Heart left ventricle (tissue), 16 donors: Measurements from ENCODE around the gene CMTR2. TPM values are rescaled to one million over a fixed set of nuclear protein-coding genes. Genes with fewer than 3 reads are reported as not detected.

Experiments
- ATAC-seq, 4 donors: fragments of 200-7000 bp; cut with Tn5 transposase; one replicate each; pipeline ENCODE4 v1.9.1; 2020 to 2022; ENCODE audit warnings: moderate library complexity in 4 of 4, mild to moderate bottlenecking in 3 of 4, moderate number of reproducible peaks in 1 of 4
- DNase-seq, 5 donors: peaks; one replicate each; pipeline ENCODE4 v3.0.0-alpha.2; 2020
- H3K27ac ChIP-seq, 12 donors: fragments of 200-600 bp; sonication (generic) in 4 of 12; one replicate each; pipeline versions ENCODE4 v1.5.0 to v1.8.0; 2016 to 2022; ENCODE audit warnings: mild to moderate bottlenecking in 2 of 12
- H3K27me3 ChIP-seq, 9 donors: fragments of 200-600 bp; sonication (generic) in 2 of 9; one replicate each; pipeline versions ENCODE4 v1.5.1 to v1.8.0; 2016 to 2022; ENCODE audit warnings: mild to moderate bottlenecking in 3 of 9
- H3K36me3 ChIP-seq, 9 donors: fragments of 200-600 bp; sonication (generic) in 2 of 9; one replicate each; pipeline versions ENCODE4 v1.5.0 to v1.8.0; 2018 to 2022; ENCODE audit warnings: mild to moderate bottlenecking in 2 of 9
- H3K4me1 ChIP-seq, 12 donors: fragments of 200-600 bp; sonication (generic) in 4 of 12; one replicate each; pipeline versions ENCODE4 v1.5.0 to v1.8.0; 2016 to 2022; ENCODE audit warnings: mild to moderate bottlenecking in 3 of 12
- H3K4me3 ChIP-seq, 12 donors: fragments of 200-600 bp; sonication (generic) in 4 of 12; one replicate each; pipeline versions ENCODE4 v1.5.0 to v1.8.0; 2017 to 2022; ENCODE audit warnings: mild to moderate bottlenecking in 9 of 12, moderate library complexity in 4 of 12
- H3K9me3 ChIP-seq, 12 donors: fragments of 200-600 bp; sonication (generic) in 4 of 12; one replicate each; pipeline versions ENCODE4 v1.5.0 to v1.8.0; 2016 to 2022; ENCODE audit warnings: mild to moderate bottlenecking in 1 of 12
- CTCF ChIP-seq, 12 donors: fragments of 200-600 bp; sonication (generic) in 4 of 12; IDR thresholded peaks; one replicate each; pipeline versions ENCODE4 v1.5.0 to v1.8.0; 2018 to 2022; ENCODE audit warnings: antibody characterized with exemption in 12 of 12, mild to moderate bottlenecking in 5 of 12
- POLR2A ChIP-seq, 2 donors: fragments of 450-650 bp; IDR thresholded peaks; one replicate each; pipeline ENCODE4 v1.6.1; 2017; ENCODE audit warnings: antibody characterized with exemption in 2 of 2, mild to moderate bottlenecking in 2 of 2, moderate library complexity in 2 of 2
- WGBS, 4 donors: extraction: QIAGEN DNeasy Blood & Tissue Kit in 2 of 4; methylation state at CpG; one replicate each; pipeline versions ENCODE4 v1.1.5 to v1.1.7; 2013 to 2018; 5-methylcytosine and 5-hydroxymethylcytosine counted together
- intact Hi-C, 10 donors: fragments of 100-400 bp; cut with DNase I; formaldehyde crosslinking; loops; one replicate each; pipeline versions ENCODE4 v1.11.1 to v1.14.2; 2022
- polyA plus RNA-seq, 2 donors: library from polyadenylated mRNA; stranded (reverse); fragments of 200-250 nt; gene quantifications; one replicate each; pipeline ENCODE4 v1.2.3, GENCODE V29; 2013
- total RNA-seq, 9 donors: library from RNA; depleted of rRNA in 2 of 9; stranded (reverse); fragments of >200 nt in 2 of 9; fragmentation: NEBNext Ultra II Directional in 3 of 9; extraction: Animal tissue kit (Norgen Biotek cat#: 25700) in 3 of 9; gene quantifications; one replicate each; pipeline versions ENCODE4 v1.1.0 to v1.2.4, GENCODE V29; 2016 to 2023
- donor health status: ischemic (EF 13 %, LVEDD 7.1; RV severe dilation, severe dysfunction).
- donor health status: healthy with polysubstance abuse.
- donor health status: DM: no; HTN: yes; CAD: no.
- donor health status: DM: no; HTN: no; CAD: no.
- donor health status: ischemic (EF 25% LVEDD 6.9; RV normal size, moderate dysfunction).
- donor health status: ischemic (EF 25% LVEDD 5.7; RV mildly dilated, moderate dysfunction).
- donor health status: healthy.
- donor health status: DM: yes; HTN: yes; CAD: no.
- donor health status: ischemic (EF 35%, LVEDD 5.7; RV mildly dilated, moderate dysfunction).
- donor health status: nonischemic (EF 11% LVEDD 7.7; RV severe dilation, severe dysfunction).
- donor health status: DM: yes; HTN: yes; CAD: no.
- donor health status: PGD.
- donor health status: ischemic (EF 29% LVEDD 5.4; RV normal size, mild dysfunction).
- donor health status: nonischemic (EF 23%, LVEDD 6.1; RV moderate dilation, normal function).

The CMTR2 gene
- total and polyA plus RNA-seq, 11 donors = 2.4 to 13.4 (median 9.2) TPM

- Histone ChIP-seq H3K9me3 (peaks cover 0 to 11% (median 0%) of the 10 kb centered on the region in 12 donors), H3K4me3 (no peak overlapping the region), H3K4me1 (no peaks in the 10 kb centered on the region), H3K27ac (no peak overlapping the region), H3K36me3 (no peaks in the 10 kb centered on the region), H3K27me3 (peaks cover 0 to 26% (median 0%) of the 10 kb centered on the region in 9 donors)
- DNase-seq (no peak), ATAC-seq (no peak)
- TF ChIP-seq POLR2A (IDR thresholded peaks at IDR 0.05) = no peak
- no peak for TF ChIP-seq CTCF (IDR thresholded peaks at IDR 0.05)
- intact Hi-C loops = no loop called here
- WGBS, 4 donors = 44 to 69% (median 67%) methylated on average over 1 of the region's 1 CpG
Measured at GRCh38 chr16:71337631-71338030, 48.4 kb upstream of the CMTR2 start.

GRCh38 chr16:71328151-71328550 is 38.9 kb upstream of the CMTR2 start:
- intact Hi-C loops = no loop called here
- 72 to 87% (median 79%) methylated on average over 3 of the region's 3 CpGs for WGBS, 4 donors
- Histone ChIP-seq H3K27me3 (peaks cover 0 to 8% (median 0%) of the 10 kb centered on the region in 9 donors), H3K36me3 (no peaks in the 10 kb centered on the region), H3K4me3 (no peak overlapping the region), H3K4me1 (no peaks in the 10 kb centered on the region), H3K9me3 (peaks cover 0 to 18% (median 4%) of the 10 kb centered on the region in 12 donors), H3K27ac (no peak overlapping the region)
- DNase-seq = no peak
- no peak for ATAC-seq
- no peak for TF ChIP-seq POLR2A (IDR thresholded peaks at IDR 0.05)
- TF ChIP-seq CTCF (IDR thresholded peaks at IDR 0.05) = no peak

- no peaks in the 10 kb centered on the region for H3K36me3 ChIP-seq
- peaks cover 0 to 8% (median 0%) of the 10 kb centered on the region in 9 donors for H3K27me3 ChIP-seq
- TF ChIP-seq POLR2A (IDR thresholded peaks at IDR 0.05) (no peak), CTCF (IDR thresholded peaks at IDR 0.05) (no peak)
- DNase-seq (no peak), ATAC-seq (no peak)
- intact Hi-C loops = no loop called here
- no peak overlapping the region for H3K27ac ChIP-seq
- H3K9me3 ChIP-seq = peaks cover 0 to 18% (median 4%) of the 10 kb centered on the region in 12 donors
- no peak overlapping the region for H3K4me3 ChIP-seq
- no peaks in the 10 kb centered on the region for H3K4me1 ChIP-seq
Measured at GRCh38 chr16:71327720-71328119, 38.5 kb upstream of the CMTR2 start.

GRCh38 chr16:71319999-71320398 is 30.8 kb upstream of the CMTR2 start:
- Histone ChIP-seq H3K4me3 (no peak overlapping the region), H3K4me1 (no peaks in the 10 kb centered on the region), H3K36me3 (no peaks in the 10 kb centered on the region), H3K9me3 (no peaks in the 10 kb centered on the region), H3K27ac (no peak overlapping the region), H3K27me3 (peaks cover 0 to 9% (median 0%) of the 10 kb centered on the region in 9 donors)
- WGBS, 4 donors = 80 to 89% (median 85%) methylated on average over 4 of the region's 4 CpGs
- no peak for TF ChIP-seq CTCF (IDR thresholded peaks at IDR 0.05)
- no peak for TF ChIP-seq POLR2A (IDR thresholded peaks at IDR 0.05)
- DNase-seq (no peak), ATAC-seq (no peak)
- intact Hi-C loops = loop anchor here in 1 of 10 donors (10.0 kb wide), 1 partner anchor 105 kb away; no protein-coding TSS in a partner anchor
